Measurements from ENCODE around the gene VAPB.

VAPB gene

GRCh38 chr20:58461104-58461503 is 72.1 kb downstream of the VAPB start:
- DNase-seq (ENCODE audit: low read depth in 2 of 2), result no peak

DNA sequence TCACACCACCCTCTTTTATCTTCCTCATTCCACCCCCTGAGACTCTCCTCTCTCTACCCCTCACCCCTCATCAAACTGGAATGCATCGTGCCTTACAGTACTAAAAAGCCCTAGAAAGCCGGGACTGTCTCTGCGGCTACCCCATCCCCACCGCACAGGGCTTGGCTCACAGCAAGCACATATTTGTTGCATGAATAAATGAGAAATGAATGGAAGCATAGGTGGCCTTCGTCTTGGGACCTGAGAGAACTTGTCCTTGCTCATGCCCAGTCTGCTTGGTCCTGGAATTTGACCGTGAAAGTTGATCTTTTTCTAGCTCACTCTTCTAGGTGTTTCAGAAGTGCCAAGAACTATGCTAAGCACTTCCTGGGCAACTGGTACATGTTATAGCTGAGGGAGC is 72.9 kb downstream of the VAPB start:
- DNase-seq (ENCODE audit: low read depth in 2 of 2), result no peak

DNA sequence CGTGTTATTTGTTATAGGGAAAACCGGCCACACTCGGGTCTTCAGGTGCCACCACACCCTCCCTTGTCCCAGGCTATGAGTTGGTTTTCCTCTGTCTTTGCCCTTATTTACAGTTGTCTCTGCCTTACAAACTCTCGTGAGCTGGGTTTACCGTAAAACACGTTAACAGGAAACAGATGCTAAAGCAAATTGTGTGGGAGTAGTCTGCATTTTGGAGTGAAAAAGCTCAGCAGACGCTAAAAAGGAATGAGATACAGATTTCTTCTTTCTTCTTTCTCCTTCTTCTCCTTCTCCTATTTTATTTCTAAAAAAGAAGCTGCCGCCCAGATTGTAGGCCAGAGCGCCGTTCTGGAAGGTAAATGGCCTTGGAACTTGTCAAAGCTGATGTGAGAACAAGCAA is 74.2 kb downstream of the VAPB start:
- no peak for DNase-seq (ENCODE audit: low read depth in 2 of 2)

DNA sequence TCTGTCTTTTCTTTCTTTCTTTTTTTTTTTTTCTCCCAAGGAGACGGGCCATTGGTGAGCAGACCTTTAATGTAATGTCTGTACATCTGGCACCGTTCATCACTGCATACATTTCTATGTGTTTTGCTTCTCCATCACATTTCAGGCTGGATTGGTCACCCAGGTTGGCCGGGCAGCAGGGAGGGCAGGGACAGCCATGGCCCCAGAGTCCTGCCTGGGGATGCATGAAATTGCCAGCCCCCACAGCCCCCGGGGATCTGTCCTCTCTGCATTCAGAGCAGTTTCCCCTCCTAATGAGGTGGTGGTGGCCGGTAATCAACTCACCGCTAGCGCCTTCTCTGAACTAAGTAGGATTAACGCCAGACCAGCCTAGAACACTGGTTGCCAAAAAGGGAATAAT is 75.8 kb downstream of the VAPB start:
- no peak for DNase-seq (ENCODE audit: low read depth in 2 of 2)

GRCh38 chr20:58466095-58466708 is 77.2 kb downstream of the VAPB start:
- no peak for DNase-seq (ENCODE audit: low read depth in 2 of 2)

DNA sequence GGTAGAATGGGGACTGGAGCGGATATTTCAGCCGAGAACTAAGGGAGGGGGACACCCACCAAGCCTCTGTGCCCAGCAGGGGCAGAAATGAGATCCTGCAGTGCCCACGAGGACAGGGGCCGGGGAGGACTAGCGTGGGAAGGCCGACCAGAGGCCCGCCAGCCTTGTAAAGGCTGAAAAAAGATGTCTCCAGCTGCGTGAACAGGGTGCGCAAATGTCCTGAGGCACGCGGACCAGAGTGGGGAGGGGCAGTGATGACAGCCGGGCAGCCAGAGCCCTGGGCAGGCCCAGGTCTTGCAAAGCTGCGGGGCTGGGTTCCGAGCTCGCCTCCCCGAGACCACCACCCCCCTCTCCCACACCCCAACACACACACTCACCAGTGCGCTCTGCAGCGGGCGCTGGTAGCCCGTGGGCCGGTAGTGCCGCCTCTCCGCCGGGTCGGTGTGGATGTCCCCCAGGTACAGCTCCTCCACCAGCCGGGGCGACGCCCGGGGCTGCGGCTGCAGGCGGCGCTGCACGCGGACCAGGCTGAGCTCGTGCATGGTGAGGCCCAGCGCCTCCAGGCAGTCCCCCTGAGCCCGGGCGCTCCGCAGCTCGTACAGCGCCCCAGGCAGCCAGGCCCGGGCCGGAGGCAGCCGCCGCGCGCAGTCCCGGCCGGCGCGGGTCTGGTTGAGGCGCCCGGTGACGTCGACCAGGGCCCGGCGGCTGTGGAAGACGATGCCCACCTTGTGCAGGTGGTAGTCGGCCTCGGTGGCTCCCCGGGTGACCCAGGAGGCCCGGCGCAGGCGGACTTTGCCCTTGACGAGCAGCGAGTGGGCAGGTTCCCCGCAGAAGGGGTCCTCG is 77.9 kb downstream of the VAPB start:
- no peak for DNase-seq (ENCODE audit: low read depth in 2 of 2)

GRCh38 chr20:58467572-58468527 is 78.8 kb downstream of the VAPB start:
- DNase-seq (ENCODE audit: low read depth in 2 of 2), result no peak

DNA sequence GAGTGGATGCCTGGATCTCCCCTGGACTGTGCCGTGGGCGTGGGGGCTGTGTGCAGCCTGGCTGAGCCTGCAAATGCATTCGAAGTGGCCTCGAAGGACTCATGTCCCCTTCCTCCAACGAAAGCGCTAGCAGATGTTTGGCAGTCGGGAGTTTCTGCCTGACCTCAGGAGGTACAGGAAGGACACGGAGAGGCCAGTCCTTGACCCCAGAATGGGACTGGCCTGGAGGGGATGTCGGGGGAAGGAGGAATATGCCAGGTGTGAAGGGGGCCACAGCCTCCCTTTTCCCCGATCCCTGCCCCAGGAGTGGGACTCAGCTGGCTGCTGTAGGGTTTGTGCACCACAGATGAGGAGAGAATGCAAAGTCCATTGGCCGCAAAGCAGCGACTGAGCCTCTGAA is 80.6 kb downstream of the VAPB start:
- DNase-seq (ENCODE audit: low read depth in 2 of 2), result no peak

GRCh38 chr20:58470336-58471192 is 81.5 kb downstream of the VAPB start:
- no peak for DNase-seq (ENCODE audit: low read depth in 2 of 2)

DNA sequence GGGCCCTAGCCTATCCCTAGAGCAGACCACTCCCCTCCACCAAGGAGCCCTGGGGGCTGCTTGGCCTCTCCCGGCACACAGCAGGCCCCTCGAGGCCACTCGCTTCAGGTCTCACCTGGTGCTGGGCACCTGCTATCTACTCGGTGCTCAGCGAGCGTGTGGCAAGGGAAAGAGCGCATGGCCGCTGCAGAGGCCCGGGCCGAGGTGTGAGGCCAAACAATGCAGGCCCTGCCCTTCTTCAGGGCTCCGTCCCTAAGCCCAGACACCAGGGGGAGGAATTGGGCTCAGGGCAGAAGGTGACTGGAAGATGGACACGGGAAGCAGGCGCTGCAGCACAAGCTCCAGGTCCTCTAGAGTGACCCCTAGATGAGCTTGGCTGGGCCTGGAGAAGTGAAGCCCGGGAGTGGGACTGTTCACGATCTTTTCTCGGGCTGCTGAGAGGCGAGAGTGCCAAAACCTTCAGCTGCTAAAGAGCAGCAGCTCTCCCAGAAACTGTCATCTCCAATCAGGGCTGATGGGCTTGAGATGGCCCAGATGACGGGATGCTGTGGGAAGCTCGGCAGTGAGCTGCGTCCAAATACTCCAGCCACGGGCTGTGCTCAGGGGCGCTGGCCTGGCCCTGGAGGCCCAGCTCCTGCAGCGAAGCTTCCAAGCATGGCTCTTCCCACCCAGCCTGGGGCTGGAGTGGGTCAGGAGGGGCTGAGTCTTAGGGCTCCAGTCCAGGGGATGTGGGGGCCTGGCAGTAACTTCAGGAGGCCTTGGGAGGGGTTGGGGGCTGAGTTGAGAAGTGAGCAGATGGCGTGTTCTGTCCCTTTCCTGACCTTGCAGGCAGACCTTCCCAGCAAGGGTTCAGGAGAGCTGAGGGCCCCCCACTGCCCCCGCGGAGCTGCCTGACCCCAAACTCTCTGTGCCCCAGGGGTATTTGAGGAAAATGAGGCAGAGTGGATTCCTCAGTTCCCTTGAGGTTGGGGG is 82.5 kb downstream of the VAPB start:
- DNase-seq (ENCODE audit: low read depth in 2 of 2), result no peak

GRCh38 chr20:58472273-58473018 is 83.4 kb downstream of the VAPB start:
- DNase-seq (ENCODE audit: low read depth in 2 of 2), result no peak

- no peak for DNase-seq (ENCODE audit: low read depth in 2 of 2)
Observed at GRCh38 chr20:58473453-58474425, 84.7 kb downstream of the VAPB start.

DNA sequence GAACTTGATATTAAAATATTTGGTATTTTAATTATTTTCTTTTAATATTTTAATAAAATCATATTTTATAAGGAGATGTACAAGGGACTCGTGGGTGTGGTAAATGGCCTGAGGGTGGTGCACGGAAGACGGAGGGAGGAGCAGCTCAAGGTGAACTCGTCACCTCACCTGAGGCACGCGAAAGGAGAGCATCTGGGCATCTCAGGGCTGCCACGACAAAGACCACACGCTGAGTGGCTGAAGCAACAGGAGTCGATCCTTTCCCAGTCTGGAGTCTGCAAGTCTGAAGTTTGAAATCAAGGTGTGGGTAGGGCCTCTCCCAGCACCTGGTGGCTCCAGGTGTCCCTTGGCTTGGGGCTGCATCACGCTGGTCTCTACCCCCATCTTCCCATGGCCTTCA is 86.4 kb downstream of the VAPB start:
- DNase-seq (ENCODE audit: low read depth in 2 of 2), result no peak

- no peak for DNase-seq (ENCODE audit: low read depth in 2 of 2)
Observed at GRCh38 chr20:58478141-58478805, 89.2 kb downstream of the VAPB start.

GRCh38 chr20:58479726-58480440 is 90.9 kb downstream of the VAPB start:
- no peak for DNase-seq (ENCODE audit: low read depth in 2 of 2)

- DNase-seq (ENCODE audit: low read depth in 2 of 2), result no peak
Observed at GRCh38 chr20:58480551-58481336, 91.7 kb downstream of the VAPB start.

All from stimulated activated CD4-positive, alpha-beta T cell treated with anti-CD3 and anti-CD28 coated beads, Interleukin-4, amount 100 ng/mL, for 48 hours (primary cell).